ENCODE measurements around the gene SELENON. TPM values are rescaled to one million over a fixed set of nuclear protein-coding genes. Genes with fewer than 3 reads are reported as not detected.

SELENON gene
- polyA plus RNA-seq, 3 donors: 1.5 to 31.5 (median 3.5) TPM

DNA sequence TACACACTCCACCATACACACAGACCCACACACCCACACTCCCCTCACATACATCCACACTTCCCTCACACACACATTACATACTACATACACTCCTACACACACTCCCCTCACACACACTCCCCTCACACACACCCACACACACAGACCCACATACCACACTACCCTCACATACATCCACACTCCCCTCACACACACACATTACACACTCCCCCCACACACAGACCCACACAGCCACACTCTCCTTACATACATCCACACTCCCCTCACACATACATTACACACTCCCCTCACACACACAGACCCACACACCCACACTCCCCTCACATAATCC, 32.6 kb upstream of the SELENON start:
- Mint-ChIP-seq H3K27me3 (ENCODE audit: low read depth in 3 of 3) (peaks cover 4 to 19% (median 5%) of the 10 kb centered on the region in 3 donors), H3K9me3 (no peaks in the 10 kb centered on the region), H3K27ac (peak overlapping the region in 1 of 7 donors; percentile 54), H3K4me1 (peaks cover 21% of the 10 kb centered on the region), H3K4me3 (no peak overlapping the region), H3K36me3 (peaks cover 33 to 45% of the 10 kb centered on the region in 2 donors)
- no peak overlapping the region for H3K9ac ChIP-seq (ENCODE audit: insufficient read depth, low read length, poor library complexity, severe bottlenecking)
- H3K9me3 ChIP-seq (replicated peaks in 1 of 2; ENCODE audit: control insufficient read depth in 1 of 2, insufficient read depth in 1 of 2, low read length in 2 of 2): no peaks in the 10 kb centered on the region
- intact Hi-C loops (cut with micrococcal nuclease): no loop called here
- no peak overlapping the region for H3K4me3 ChIP-seq (replicated peaks in 1 of 3; ENCODE audit: low read depth in 2 of 3, low read length in 3 of 3)
- H3K36me3 ChIP-seq (replicated peaks in 1 of 2; ENCODE audit: control insufficient read depth in 1 of 2, insufficient read depth in 2 of 2, low read length in 2 of 2): peaks cover 9 to 31% of the 10 kb centered on the region in 2 donors
- TF ChIP-seq, protein P1, sequence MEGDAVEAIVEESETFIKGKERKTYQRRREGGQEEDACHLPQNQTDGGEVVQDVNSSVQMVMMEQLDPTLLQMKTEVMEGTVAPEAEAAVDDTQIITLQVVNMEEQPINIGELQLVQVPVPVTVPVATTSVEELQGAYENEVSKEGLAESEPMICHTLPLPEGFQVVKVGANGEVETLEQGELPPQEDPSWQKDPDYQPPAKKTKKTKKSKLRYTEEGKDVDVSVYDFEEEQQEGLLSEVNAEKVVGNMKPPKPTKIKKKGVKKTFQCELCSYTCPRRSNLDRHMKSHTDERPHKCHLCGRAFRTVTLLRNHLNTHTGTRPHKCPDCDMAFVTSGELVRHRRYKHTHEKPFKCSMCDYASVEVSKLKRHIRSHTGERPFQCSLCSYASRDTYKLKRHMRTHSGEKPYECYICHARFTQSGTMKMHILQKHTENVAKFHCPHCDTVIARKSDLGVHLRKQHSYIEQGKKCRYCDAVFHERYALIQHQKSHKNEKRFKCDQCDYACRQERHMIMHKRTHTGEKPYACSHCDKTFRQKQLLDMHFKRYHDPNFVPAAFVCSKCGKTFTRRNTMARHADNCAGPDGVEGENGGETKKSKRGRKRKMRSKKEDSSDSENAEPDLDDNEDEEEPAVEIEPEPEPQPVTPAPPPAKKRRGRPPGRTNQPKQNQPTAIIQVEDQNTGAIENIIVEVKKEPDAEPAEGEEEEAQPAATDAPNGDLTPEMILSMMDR (IDR thresholded peaks at IDR 0.05): no peak
- H3K27ac ChIP-seq (ENCODE audit: low read depth in 1 of 2, low read length in 2 of 2): no peak overlapping the region
- H3K79me2 ChIP-seq (ENCODE audit: insufficient read depth, low read length): no peaks in the 10 kb centered on the region
- H3K4me2 ChIP-seq (replicated peaks; ENCODE audit: extremely low read depth, low read length, poor library complexity, severe bottlenecking): no peak overlapping the region
- no peaks in the 10 kb centered on the region for H4K20me1 ChIP-seq (ENCODE audit: insufficient read depth, low read length)
- H2AFZ ChIP-seq (ENCODE audit: insufficient read depth, low read depth, low read length, poor library complexity, severe bottlenecking): no peak overlapping the region
- no peaks in the 10 kb centered on the region for H3K27me3 ChIP-seq (ENCODE audit: control insufficient read depth in 2 of 2, insufficient read depth in 2 of 2, low read length in 2 of 2)
- no peaks in the 10 kb centered on the region for H3K4me1 ChIP-seq (ENCODE audit: control insufficient read depth in 1 of 2, insufficient read depth in 2 of 2, low read length in 2 of 2)
- DNase-seq: no peak

DNA sequence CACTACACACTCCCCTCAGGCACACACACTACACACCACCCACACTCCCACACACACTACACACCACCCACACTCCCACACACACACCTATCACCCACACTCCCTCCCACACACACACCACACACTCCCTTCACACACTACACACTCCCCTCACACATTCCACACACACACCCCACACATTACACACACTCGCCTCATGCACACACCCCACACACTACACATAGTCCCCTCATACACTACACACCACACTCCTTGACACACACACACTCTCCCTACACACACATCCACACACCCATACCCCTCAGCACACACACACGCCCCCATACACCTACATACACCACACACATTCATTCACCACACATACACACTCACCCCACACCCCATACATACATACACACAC, 31.0 kb upstream of the SELENON start:
- no peaks in the 10 kb centered on the region for H3K27me3 ChIP-seq (ENCODE audit: control insufficient read depth in 2 of 2, insufficient read depth in 2 of 2, low read length in 2 of 2)
- WGBS (ENCODE audit: insufficient coverage): 100% methylated on average over 2 of the region's 2 CpGs
- H3K79me2 ChIP-seq (ENCODE audit: insufficient read depth, low read length): no peaks in the 10 kb centered on the region
- no peak overlapping the region for H3K9ac ChIP-seq (ENCODE audit: insufficient read depth, low read length, poor library complexity, severe bottlenecking)
- Mint-ChIP-seq H3K4me1 (peaks cover 21% of the 10 kb centered on the region), H3K36me3 (peaks cover 39 to 52% of the 10 kb centered on the region in 2 donors), H3K4me3 (no peak overlapping the region), H3K9me3 (peaks cover 0 to 2% (median 0%) of the 10 kb centered on the region in 7 donors), H3K27me3 (ENCODE audit: low read depth in 3 of 3) (peaks cover 4 to 20% (median 7%) of the 10 kb centered on the region in 3 donors), H3K27ac (no peak overlapping the region)
- no peak overlapping the region for H2AFZ ChIP-seq (ENCODE audit: insufficient read depth, low read depth, low read length, poor library complexity, severe bottlenecking)
- H4K20me1 ChIP-seq (ENCODE audit: insufficient read depth, low read length): no peaks in the 10 kb centered on the region
- no peak for DNase-seq
- H3K27ac ChIP-seq (ENCODE audit: low read depth in 1 of 2, low read length in 2 of 2): no peak overlapping the region
- no peak overlapping the region for H3K4me3 ChIP-seq (replicated peaks in 1 of 3; ENCODE audit: low read depth in 2 of 3, low read length in 3 of 3)
- no peak overlapping the region for H3K4me2 ChIP-seq (replicated peaks; ENCODE audit: extremely low read depth, low read length, poor library complexity, severe bottlenecking)
- H3K36me3 ChIP-seq (replicated peaks in 1 of 2; ENCODE audit: control insufficient read depth in 1 of 2, insufficient read depth in 2 of 2, low read length in 2 of 2): peaks cover 11 to 32% of the 10 kb centered on the region in 2 donors
- H3K4me1 ChIP-seq (ENCODE audit: control insufficient read depth in 1 of 2, insufficient read depth in 2 of 2, low read length in 2 of 2): no peaks in the 10 kb centered on the region
- intact Hi-C loops (cut with micrococcal nuclease): no loop called here
- H3K9me3 ChIP-seq (replicated peaks in 1 of 2; ENCODE audit: control insufficient read depth in 1 of 2, insufficient read depth in 1 of 2, low read length in 2 of 2): no peaks in the 10 kb centered on the region
- TF ChIP-seq, protein P1 (IDR thresholded peaks at IDR 0.05): no peak
